ENCODE measurements around the gene SNX32.

SNX32 gene

GRCh38 chr11:65873318-65874156, 39.8 kb downstream of the SNX32 start:
- no peaks in the 10 kb centered on the region for H3K27me3 ChIP-seq (ENCODE audit: insufficient read depth, low read length, poor library complexity, severe bottlenecking)
- peak overlapping the region; percentile 75 for H3K4me3 ChIP-seq (ENCODE audit: low read length, poor library complexity, severe bottlenecking)
- peak overlapping the region; percentile 73 for H3K9ac ChIP-seq (ENCODE audit: low read depth, low read length, poor library complexity, severe bottlenecking)
- H3K4me2 ChIP-seq (ENCODE audit: low read depth, low read length, poor library complexity, severe bottlenecking): peak overlapping the region; percentile 85
- no peaks in the 10 kb centered on the region for H3K36me3 ChIP-seq (ENCODE audit: insufficient read depth, low read length)
- no peaks in the 10 kb centered on the region for H4K20me1 ChIP-seq (ENCODE audit: insufficient read depth, low read length, poor library complexity, severe bottlenecking)
- H3K9me3 ChIP-seq (ENCODE audit: insufficient read depth, low read depth, low read length): no peaks in the 10 kb centered on the region
- H3K9me2 ChIP-seq (replicated peaks; ENCODE audit: low read depth, low read length): no peaks in the 10 kb centered on the region
- peaks cover 34% of the 10 kb centered on the region for H3K4me1 ChIP-seq (ENCODE audit: insufficient read depth, low read length, poor library complexity, severe bottlenecking)
- no peak for TF ChIP-seq EZH2phosphoT487 (IDR thresholded peaks at IDR 0.05; ENCODE audit: borderline replicate concordance)
- TF ChIP-seq, protein P1, sequence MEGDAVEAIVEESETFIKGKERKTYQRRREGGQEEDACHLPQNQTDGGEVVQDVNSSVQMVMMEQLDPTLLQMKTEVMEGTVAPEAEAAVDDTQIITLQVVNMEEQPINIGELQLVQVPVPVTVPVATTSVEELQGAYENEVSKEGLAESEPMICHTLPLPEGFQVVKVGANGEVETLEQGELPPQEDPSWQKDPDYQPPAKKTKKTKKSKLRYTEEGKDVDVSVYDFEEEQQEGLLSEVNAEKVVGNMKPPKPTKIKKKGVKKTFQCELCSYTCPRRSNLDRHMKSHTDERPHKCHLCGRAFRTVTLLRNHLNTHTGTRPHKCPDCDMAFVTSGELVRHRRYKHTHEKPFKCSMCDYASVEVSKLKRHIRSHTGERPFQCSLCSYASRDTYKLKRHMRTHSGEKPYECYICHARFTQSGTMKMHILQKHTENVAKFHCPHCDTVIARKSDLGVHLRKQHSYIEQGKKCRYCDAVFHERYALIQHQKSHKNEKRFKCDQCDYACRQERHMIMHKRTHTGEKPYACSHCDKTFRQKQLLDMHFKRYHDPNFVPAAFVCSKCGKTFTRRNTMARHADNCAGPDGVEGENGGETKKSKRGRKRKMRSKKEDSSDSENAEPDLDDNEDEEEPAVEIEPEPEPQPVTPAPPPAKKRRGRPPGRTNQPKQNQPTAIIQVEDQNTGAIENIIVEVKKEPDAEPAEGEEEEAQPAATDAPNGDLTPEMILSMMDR (conservative IDR thresholded peaks at IDR 0.05; ENCODE audit: low read length): no peak
- no peaks in the 10 kb centered on the region for H3K79me2 ChIP-seq (ENCODE audit: insufficient read depth, low read length)
- no peaks in the 10 kb centered on the region for H3F3A ChIP-seq (ENCODE audit: low read depth)
- peak overlapping the region; percentile 93 for H2AFZ ChIP-seq (ENCODE audit: low read length)

GRCh38 chr11:65879617-65880016, 45.9 kb downstream of the SNX32 start, which contains the start of gene CTSW:
TSS of gene CTSW (plus strand) at chr11:65879837. CDS start at chr11:65879855, 18 bp downstream.
- H3K36me3 ChIP-seq (ENCODE audit: insufficient read depth, low read length): peaks cover 11% of the 10 kb centered on the region; the same call in 1 of the 2 replicates
- H2AFZ ChIP-seq (ENCODE audit: low read length): no peak within 1 kb of the TSS
- H3K9me3 ChIP-seq (ENCODE audit: insufficient read depth, low read depth, low read length): no peaks in the 10 kb centered on the region
- TF ChIP-seq, protein P1 (conservative IDR thresholded peaks at IDR 0.05; ENCODE audit: low read length): no peak
- TF ChIP-seq EZH2phosphoT487 (IDR thresholded peaks at IDR 0.05; ENCODE audit: borderline replicate concordance): no peak
- peak within 1 kb of the TSS; percentile 79 for H3K4me2 ChIP-seq (ENCODE audit: low read depth, low read length, poor library complexity, severe bottlenecking)
- peak within 1 kb of the TSS; percentile 63 for H3K4me3 ChIP-seq (ENCODE audit: low read length, poor library complexity, severe bottlenecking)
- peak within 1 kb of the TSS; percentile 65 for H3K9ac ChIP-seq (ENCODE audit: low read depth, low read length, poor library complexity, severe bottlenecking)
- no peaks in the 10 kb centered on the region for H3F3A ChIP-seq (ENCODE audit: low read depth)
- peaks cover 6% of the 10 kb centered on the region for H4K20me1 ChIP-seq (ENCODE audit: insufficient read depth, low read length, poor library complexity, severe bottlenecking)
- H3K4me1 ChIP-seq (ENCODE audit: insufficient read depth, low read length, poor library complexity, severe bottlenecking): peaks cover 37% of the 10 kb centered on the region
- H3K9me2 ChIP-seq (replicated peaks; ENCODE audit: low read depth, low read length): no peaks in the 10 kb centered on the region
- H3K79me2 ChIP-seq (ENCODE audit: insufficient read depth, low read length): peaks cover 6% of the 10 kb centered on the region; the same call in 1 of the 2 replicates
- no peaks in the 10 kb centered on the region for H3K27me3 ChIP-seq (ENCODE audit: insufficient read depth, low read length, poor library complexity, severe bottlenecking)

DNA sequence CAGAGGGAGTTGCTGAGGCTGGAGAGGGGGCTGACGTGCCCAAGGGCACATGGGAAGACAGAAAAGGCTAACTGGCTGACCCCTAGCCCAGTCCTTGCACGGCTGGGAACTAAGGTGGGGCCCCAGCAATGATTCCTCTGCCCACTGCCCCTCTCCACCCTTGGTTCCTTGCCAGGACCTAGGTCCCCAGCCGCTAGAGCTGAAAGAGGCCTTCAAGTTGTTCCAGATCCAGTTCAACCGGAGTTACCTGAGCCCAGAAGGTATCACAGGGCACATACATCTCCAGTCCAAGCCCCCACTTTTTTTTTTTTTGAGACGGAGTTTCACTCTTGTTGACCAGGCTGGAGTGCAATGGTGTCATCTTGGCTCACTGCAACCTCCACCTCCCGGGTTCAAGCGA, 46.3 kb downstream of the SNX32 start:
- Histone ChIP-seq H3K9ac (ENCODE audit: low read depth, low read length, poor library complexity, severe bottlenecking) (peak overlapping the region; percentile 65), H3K79me2 (ENCODE audit: insufficient read depth, low read length) (peaks cover 10% of the 10 kb centered on the region; the same call in 1 of the 2 replicates), H3K36me3 (ENCODE audit: insufficient read depth, low read length) (peaks cover 11% of the 10 kb centered on the region; the same call in 1 of the 2 replicates), H3K27me3 (ENCODE audit: insufficient read depth, low read length, poor library complexity, severe bottlenecking) (no peaks in the 10 kb centered on the region), H3K9me2 (replicated peaks; ENCODE audit: low read depth, low read length) (no peaks in the 10 kb centered on the region), H4K20me1 (ENCODE audit: insufficient read depth, low read length, poor library complexity, severe bottlenecking) (peaks cover 6% of the 10 kb centered on the region), H3K4me2 (ENCODE audit: low read depth, low read length, poor library complexity, severe bottlenecking) (peak overlapping the region; percentile 79), H3K9me3 (ENCODE audit: insufficient read depth, low read depth, low read length) (no peaks in the 10 kb centered on the region), H3F3A (ENCODE audit: low read depth) (no peaks in the 10 kb centered on the region), H2AFZ (ENCODE audit: low read length) (no peak overlapping the region), H3K4me1 (ENCODE audit: insufficient read depth, low read length, poor library complexity, severe bottlenecking) (peaks cover 41% of the 10 kb centered on the region), H3K4me3 (ENCODE audit: low read length, poor library complexity, severe bottlenecking) (peak overlapping the region; percentile 63)
- TF ChIP-seq EZH2phosphoT487 (IDR thresholded peaks at IDR 0.05; ENCODE audit: borderline replicate concordance): no peak
- TF ChIP-seq, protein P1 (conservative IDR thresholded peaks at IDR 0.05; ENCODE audit: low read length): no peak
